Gastrocnemius medialis (tissue), 4 donors: ENCODE results near the gene TYMP. TPM values are rescaled to one million over a fixed set of nuclear protein-coding genes. Genes with fewer than 3 reads are reported as not detected.

Source experiments
- ATAC-seq, 2 donors: fragments of 150-250 bp; one replicate each; pipeline ENCODE4 v1.9.1; 2016
- DNase-seq, 2 donors: peaks; one replicate each; pipeline ENCODE4 v3.0.0-alpha.2; 2019
- H3K27ac ChIP-seq, 4 donors: fragments of 200-600 bp; sonication (generic); 1 replicate in 1 of 4; 2 replicates in 3 of 4; pipeline ENCODE4 v1.5.1; 2016 to 2018; ENCODE audit warnings: mild to moderate bottlenecking in 2 of 4, moderate library complexity in 1 of 4
- H3K27me3 ChIP-seq, 3 donors: fragments of 200-600 bp; sonication (generic) in 2 of 3; 1 replicate in 1 of 3; 2 replicates in 2 of 3; pipeline versions ENCODE4 v1.5.1 to v1.6.0; 2016 to 2019; ENCODE audit warnings: mild to moderate bottlenecking in 1 of 3, moderate library complexity in 1 of 3
- H3K36me3 ChIP-seq, 2 donors: fragments of 200-600 bp; sonication (generic) in 1 of 2; one replicate each; pipeline ENCODE4 v1.5.1; 2017 to 2018
- H3K4me1 ChIP-seq, 2 donors: fragments of 200-600 bp; sonication (generic) in 1 of 2; one replicate each; pipeline ENCODE4 v1.5.1; 2016 to 2017; ENCODE audit warnings: mild to moderate bottlenecking in 2 of 2
- H3K4me3 ChIP-seq, 4 donors: fragments of 200-600 bp; sonication (generic) in 3 of 4; 1 replicate in 1 of 4; 2 replicates in 3 of 4; pipeline ENCODE4 v1.5.1; 2016 to 2019; ENCODE audit warnings: mild to moderate bottlenecking in 2 of 4
- H3K9me3 ChIP-seq, 3 donors: fragments of 200-600 bp; sonication (generic) in 2 of 3; 1 replicate in 1 of 3; 2 replicates in 2 of 3; pipeline ENCODE4 v1.5.1; 2016 to 2019
- POLR2A ChIP-seq, 2 donors: fragments of 450-650 bp; IDR thresholded peaks; one replicate each; pipeline ENCODE4 v1.6.1; 2017; ENCODE audit warnings: antibody characterized with exemption in 2 of 2, mild to moderate bottlenecking in 2 of 2, moderate library complexity in 2 of 2
- in situ Hi-C, 4 donors: fragments of 200-750 bp; cut with MboI; loops; one replicate each; pipeline versions ENCODE4 v1.15.0 to v1.8.0; 2017; ENCODE audit warnings: low sequenced_read_pairs in 4 of 4
- intact Hi-C: fragments of 100-400 bp; cut with DNase I; formaldehyde crosslinking; loops from one replicate; pipeline ENCODE4 v1.15.1; 2023; ENCODE audit warnings: low total_unique reads
- total RNA-seq, 4 donors: library from RNA; depleted of rRNA; stranded (reverse); fragments of >200 nt; gene quantifications; one replicate each; pipeline versions ENCODE4 v1.1.0 to v1.2.3, GENCODE V29; 2016
- TF ChIP-seq, protein P1 (sequence below), 5 experiments: fragments of 450-650 bp in 3 of 5; fragments of 200-600 bp in 2 of 5; sonication (generic) in 2 of 5; IDR thresholded peaks in 4 of 5; conservative IDR thresholded peaks in 1 of 5; 1 replicate in 4 of 5; 2 replicates in 1 of 5; pipeline ENCODE4 v1.5.1; 2016 to 2019; ENCODE audit warnings: antibody characterized with exemption in 5 of 5, mild to moderate bottlenecking in 3 of 5, moderate library complexity in 3 of 5

TYMP gene
- total RNA-seq, 4 donors from 2014 or later = 8.8 to 15.8 (median 11.8) TPM

DNA sequence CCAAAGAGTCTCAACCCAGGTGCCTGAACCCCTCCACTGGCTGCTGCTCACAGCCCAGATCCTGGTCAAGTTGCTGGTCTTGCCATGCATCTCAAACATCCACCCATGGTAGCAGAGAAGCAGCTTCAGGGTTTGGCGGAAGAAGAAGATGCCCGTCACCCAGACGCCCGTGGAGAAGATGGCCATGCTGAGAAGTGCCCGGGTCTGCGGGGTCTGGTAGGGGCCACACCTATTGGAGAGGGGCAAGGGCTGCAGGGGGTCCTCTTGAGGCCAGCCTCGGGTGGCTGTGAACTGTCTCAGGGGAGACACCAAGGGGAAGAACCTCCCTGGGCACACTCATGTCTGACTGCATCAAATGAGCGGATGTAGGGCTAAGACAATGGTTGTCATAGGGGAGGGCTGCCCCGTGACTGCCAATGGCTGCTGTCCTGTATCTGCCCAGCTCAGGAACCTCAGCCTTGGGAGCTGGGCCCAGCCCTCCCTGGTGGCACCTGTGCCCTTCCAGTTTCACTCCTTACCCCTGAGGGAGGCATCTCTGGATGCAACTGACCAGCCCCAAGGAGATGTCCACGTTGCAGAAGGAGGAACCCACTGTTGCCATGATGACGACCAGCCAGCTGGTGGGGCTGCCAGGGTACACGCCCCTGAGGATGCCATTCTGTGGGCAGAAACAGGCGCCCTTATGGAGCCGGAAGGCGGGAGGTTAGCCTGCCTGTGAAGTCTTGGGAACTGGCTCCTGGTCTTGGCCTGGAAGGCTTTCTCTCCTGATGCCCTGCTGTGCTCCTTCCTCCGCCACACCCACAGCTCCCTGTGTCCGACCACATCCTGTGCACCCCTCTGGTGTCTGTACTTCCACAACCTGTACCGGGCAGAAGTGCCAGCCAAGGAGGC, 47.2 kb upstream of the TYMP start:
- H3K27me3 ChIP-seq = no peaks in the 10 kb centered on the region
- ATAC-seq (no peak), DNase-seq (no peak)
- H3K36me3 ChIP-seq = peaks cover 0 to 34% of the 10 kb centered on the region in 2 donors
- intact Hi-C loops = no loop called here
- no peak for TF ChIP-seq POLR2A (IDR thresholded peaks at IDR 0.05)
- TF ChIP-seq, protein P1, sequence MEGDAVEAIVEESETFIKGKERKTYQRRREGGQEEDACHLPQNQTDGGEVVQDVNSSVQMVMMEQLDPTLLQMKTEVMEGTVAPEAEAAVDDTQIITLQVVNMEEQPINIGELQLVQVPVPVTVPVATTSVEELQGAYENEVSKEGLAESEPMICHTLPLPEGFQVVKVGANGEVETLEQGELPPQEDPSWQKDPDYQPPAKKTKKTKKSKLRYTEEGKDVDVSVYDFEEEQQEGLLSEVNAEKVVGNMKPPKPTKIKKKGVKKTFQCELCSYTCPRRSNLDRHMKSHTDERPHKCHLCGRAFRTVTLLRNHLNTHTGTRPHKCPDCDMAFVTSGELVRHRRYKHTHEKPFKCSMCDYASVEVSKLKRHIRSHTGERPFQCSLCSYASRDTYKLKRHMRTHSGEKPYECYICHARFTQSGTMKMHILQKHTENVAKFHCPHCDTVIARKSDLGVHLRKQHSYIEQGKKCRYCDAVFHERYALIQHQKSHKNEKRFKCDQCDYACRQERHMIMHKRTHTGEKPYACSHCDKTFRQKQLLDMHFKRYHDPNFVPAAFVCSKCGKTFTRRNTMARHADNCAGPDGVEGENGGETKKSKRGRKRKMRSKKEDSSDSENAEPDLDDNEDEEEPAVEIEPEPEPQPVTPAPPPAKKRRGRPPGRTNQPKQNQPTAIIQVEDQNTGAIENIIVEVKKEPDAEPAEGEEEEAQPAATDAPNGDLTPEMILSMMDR (IDR thresholded peaks at IDR 0.05 in 4 of 5, conservative IDR thresholded peaks at IDR 0.05 in 1 of 5) = no peak
- H3K4me1 ChIP-seq = peaks cover 21 to 44% of the 10 kb centered on the region in 2 donors
- in situ Hi-C loops = no loop called here
- H3K9me3 ChIP-seq = no peaks in the 10 kb centered on the region
- H3K27ac ChIP-seq = peak overlapping the region; percentile 89 to 98 (median 96)
- H3K4me3 ChIP-seq = peak overlapping the region; percentile 62 to 81 (median 64)

- Histone ChIP-seq H3K27me3 (no peaks in the 10 kb centered on the region), H3K36me3 (peaks cover 0 to 43% of the 10 kb centered on the region in 2 donors), H3K27ac (peak overlapping the region in 3 of 4 donors; percentile 96 to 98 (median 96)), H3K9me3 (no peaks in the 10 kb centered on the region), H3K4me1 (peaks cover 13 to 34% of the 10 kb centered on the region in 2 donors), H3K4me3 (no peak overlapping the region)
- intact Hi-C loops (no loop called here), in situ Hi-C loops (no loop called here)
- DNase-seq (no peak), ATAC-seq (no peak)
- TF ChIP-seq POLR2A (IDR thresholded peaks at IDR 0.05) = no peak
- TF ChIP-seq, protein P1 (IDR thresholded peaks at IDR 0.05 in 4 of 5, conservative IDR thresholded peaks at IDR 0.05 in 1 of 5) = peak in 4 of 5 experiments; percentile 4 to 28 (median 22)
Measured at GRCh38 chr22:50576070-50576469, 46.3 kb upstream of the TYMP start.

DNA sequence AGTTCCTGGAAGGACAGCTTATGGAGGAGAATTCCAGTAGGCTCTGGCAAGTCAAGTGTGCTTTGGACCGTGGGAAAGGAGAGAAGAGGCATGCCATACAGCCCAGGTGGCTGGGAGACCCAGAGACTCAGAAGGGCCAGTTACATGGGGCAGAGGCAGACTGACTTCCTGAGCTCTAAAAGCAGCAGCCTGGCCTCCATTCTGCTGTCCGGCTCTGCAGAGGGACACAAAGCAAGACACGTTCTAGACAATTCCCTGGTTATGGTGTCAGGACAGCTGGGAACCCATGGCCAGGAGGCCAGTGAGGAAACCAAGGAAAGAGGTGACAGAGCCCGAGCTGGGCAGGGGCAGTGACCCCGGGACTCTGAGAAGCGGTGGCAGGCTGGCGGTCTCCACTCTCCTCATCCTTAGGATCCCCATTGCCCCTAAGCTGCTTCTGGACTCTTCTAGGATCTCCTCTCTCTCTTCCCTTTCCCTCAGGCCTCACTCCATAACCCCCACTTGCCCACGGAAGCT, 45.7 kb upstream of the TYMP start:
- Histone ChIP-seq H3K4me1 (peaks cover 10 to 33% of the 10 kb centered on the region in 2 donors), H3K27me3 (no peaks in the 10 kb centered on the region), H3K9me3 (no peaks in the 10 kb centered on the region), H3K4me3 (no peak overlapping the region), H3K27ac (peak overlapping the region in 1 of 4 donors; percentile 96), H3K36me3 (peaks cover 0 to 49% of the 10 kb centered on the region in 2 donors)
- ATAC-seq = no peak
- intact Hi-C loops = no loop called here
- no peak for DNase-seq
- TF ChIP-seq, protein P1 (IDR thresholded peaks at IDR 0.05 in 4 of 5, conservative IDR thresholded peaks at IDR 0.05 in 1 of 5) = no peak
- no peak for TF ChIP-seq POLR2A (IDR thresholded peaks at IDR 0.05)
- in situ Hi-C loops = no loop called here

- Histone ChIP-seq H3K4me1 (peaks cover 10 to 32% of the 10 kb centered on the region in 2 donors), H3K4me3 (no peak overlapping the region), H3K36me3 (peaks cover 0 to 53% of the 10 kb centered on the region in 2 donors), H3K27me3 (no peaks in the 10 kb centered on the region), H3K9me3 (no peaks in the 10 kb centered on the region), H3K27ac (no peak overlapping the region)
- DNase-seq (no peak), ATAC-seq (no peak)
- intact Hi-C loops = no loop called here
- TF ChIP-seq, protein P1 (IDR thresholded peaks at IDR 0.05 in 4 of 5, conservative IDR thresholded peaks at IDR 0.05 in 1 of 5) = no peak
- no peak for TF ChIP-seq POLR2A (IDR thresholded peaks at IDR 0.05)
- in situ Hi-C loops = no loop called here
Measured at GRCh38 chr22:50574383-50574755, 44.6 kb upstream of the TYMP start.
